Measurements from ENCODE around the gene DNTTIP2.

DNA sequence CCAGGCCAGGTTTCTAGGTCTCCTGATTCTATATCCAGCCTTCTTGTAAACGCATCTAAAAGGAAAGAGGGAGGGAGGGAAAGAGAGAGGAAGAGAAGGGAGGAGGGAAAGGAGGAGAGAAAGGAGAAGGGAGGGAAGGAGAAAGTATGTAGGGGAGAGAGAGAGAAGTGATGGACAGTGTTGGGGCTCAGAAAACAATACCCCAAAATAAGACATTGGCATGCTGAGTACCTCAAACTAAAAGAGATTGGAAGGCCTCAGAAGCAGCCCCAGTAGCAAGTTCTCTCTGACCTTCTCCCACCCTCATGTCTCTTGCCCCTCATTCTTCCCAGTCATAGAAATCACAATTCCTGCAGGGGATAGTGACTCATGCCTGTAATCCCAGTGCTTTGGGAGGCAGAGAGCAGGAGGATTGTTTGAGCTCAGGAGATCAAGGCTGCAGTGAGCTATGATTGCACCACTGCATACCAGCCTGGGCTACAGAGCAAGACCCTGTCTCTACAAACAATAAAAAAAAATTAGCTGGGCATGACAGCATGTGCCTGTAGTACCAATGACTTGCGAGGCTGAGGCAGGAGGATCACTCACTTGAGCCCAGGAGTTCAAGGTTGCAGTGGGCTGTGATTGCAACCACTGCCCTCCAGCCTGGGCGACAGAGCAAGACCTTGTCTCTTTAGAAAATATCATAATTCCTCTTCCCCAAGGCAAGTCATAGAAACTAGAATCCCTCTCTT lies 51.2 kb downstream of the DNTTIP2 start:
- TF ChIP-seq CTCF (IDR thresholded peaks at IDR 0.05): no peak
- TF ChIP-seq POLR2A (IDR thresholded peaks at IDR 0.05): no peak

Data from Peyer's patch (tissue), 4 donors.